ENCODE measurements around the gene BAIAP2.

DNA sequence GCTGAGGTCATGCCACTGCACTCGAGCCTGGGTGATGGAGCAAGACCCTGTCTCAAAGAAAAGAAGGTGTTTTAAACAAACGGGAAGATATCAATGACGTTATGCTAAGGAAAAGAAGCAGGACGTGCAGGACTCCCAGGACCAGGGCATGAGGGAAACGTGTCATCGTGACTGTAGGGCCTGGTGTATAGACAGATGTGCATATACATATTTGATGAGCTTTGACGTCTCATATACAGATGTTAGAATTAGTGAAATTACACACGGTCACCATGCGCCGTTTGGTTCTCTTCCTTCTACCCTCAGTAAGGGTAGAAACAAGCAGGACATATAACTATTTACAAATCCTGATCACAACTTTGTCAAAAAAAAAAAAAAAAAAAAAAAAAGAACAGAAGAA, 112.8 kb downstream of the BAIAP2 start:
- TF ChIP-seq, protein P1, sequence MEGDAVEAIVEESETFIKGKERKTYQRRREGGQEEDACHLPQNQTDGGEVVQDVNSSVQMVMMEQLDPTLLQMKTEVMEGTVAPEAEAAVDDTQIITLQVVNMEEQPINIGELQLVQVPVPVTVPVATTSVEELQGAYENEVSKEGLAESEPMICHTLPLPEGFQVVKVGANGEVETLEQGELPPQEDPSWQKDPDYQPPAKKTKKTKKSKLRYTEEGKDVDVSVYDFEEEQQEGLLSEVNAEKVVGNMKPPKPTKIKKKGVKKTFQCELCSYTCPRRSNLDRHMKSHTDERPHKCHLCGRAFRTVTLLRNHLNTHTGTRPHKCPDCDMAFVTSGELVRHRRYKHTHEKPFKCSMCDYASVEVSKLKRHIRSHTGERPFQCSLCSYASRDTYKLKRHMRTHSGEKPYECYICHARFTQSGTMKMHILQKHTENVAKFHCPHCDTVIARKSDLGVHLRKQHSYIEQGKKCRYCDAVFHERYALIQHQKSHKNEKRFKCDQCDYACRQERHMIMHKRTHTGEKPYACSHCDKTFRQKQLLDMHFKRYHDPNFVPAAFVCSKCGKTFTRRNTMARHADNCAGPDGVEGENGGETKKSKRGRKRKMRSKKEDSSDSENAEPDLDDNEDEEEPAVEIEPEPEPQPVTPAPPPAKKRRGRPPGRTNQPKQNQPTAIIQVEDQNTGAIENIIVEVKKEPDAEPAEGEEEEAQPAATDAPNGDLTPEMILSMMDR (conservative IDR thresholded peaks at IDR 0.05; ENCODE audit: low read length), result no peak
- TF ChIP-seq EZH2phosphoT487 (IDR thresholded peaks at IDR 0.05; ENCODE audit: borderline replicate concordance), result no peak

Measured in Loucy (cell line).